Limb (tissue), 2 donors: ENCODE measurements around the gene RBL2.
A peak's percentile ranks its signal among the peaks of the same experiment; 100 is the strongest.

Experiments used
- DNase-seq, 2 donors: peaks; one replicate each; pipeline ENCODE4 v3.0.0-alpha.2; 2016; ENCODE audit errors: extremely low spot score in 2 of 2

The RBL2 gene

DNA sequence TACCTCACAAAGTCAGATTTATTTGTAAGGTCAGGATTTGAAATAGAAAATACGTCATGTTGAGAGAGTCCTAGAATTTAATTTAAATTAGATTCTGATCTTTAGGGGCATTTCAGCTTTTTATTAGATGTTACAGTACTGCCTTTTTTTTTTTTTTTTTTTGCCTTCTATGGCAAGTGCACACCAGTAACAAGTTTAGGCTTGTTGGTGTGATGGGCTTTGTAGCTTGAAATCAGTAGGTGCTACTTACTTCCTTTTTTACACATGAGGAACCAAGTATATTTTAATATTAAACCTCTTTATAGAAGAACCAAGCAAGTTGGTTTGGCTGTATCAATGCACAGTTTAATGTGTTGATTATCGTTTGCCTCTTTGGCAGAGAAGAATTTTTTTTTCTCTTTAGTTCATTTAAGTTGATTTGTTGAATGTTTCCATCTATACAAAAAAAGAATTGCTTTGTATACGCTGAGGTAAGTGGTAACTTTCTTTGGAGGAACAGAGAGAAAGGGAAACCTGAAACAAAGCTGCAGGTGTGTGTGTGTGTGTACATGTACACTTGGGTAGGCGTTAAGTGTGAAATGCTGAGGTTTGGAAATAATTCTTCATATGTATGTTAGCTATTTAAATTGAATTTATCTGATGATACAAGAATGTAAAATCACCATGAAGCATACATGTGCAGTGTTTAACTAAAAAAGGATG lies 15.7 kb downstream of the RBL2 start:
- DNase-seq, result no peak

DNA sequence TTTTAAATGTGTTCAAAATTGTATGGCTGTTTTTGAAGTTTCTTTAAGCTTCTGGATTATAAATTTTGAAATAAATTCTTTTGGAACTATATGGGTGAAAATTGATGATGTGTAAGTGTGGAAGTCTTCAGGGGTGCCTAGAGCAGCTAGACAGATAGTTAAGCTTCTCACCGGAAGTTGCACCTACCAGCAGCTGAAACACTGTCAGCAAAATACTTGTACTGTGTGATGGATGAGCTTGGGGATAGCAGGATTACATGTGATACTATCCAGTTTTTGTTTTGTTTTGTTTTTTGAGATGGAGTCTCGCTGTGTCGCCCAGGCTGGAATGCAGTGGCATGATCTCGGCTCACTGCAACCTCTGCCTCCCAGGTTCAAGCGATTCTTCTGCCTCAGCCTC lies 19.7 kb downstream of the RBL2 start:
- no peak for DNase-seq

DNA sequence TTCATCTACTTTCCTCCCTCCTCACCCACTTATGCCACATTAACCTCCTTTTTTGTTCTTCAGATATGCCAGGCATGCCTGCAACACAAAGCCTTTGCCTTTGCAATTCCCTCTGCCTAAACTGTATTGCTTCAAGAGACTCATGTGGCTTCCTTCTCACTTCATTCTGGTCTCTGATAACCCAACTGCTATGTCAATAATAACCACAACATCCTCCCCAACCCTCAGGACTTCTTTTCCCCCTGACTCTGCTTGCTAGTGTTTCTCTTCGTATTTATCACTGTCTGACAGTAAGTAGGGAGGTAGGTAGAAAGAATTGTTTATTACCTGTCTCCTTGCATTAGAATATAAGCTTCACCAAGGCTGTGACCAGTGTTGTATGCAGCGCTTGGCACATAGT lies 22.4 kb downstream of the RBL2 start:
- DNase-seq, result no peak

DNA sequence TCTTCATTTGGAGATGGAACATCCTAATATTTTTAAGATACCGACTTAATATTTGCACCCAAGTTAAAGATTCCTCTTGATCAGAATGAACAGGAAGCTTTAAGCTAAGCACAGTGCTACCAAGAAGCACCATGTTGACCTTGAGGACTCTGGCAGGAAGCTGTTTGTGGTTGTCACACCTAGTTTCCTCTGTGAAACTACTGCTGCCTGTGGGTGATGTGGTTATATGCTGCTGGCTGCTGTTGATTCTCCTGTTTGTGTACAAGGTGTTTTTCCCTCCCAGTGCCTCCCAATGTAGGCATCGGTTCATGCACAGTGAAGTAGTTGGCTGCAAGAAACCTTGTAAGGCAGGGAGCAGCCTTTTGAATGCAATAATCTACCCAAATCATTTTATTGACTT lies 23.4 kb downstream of the RBL2 start:
- no peak for DNase-seq

DNA sequence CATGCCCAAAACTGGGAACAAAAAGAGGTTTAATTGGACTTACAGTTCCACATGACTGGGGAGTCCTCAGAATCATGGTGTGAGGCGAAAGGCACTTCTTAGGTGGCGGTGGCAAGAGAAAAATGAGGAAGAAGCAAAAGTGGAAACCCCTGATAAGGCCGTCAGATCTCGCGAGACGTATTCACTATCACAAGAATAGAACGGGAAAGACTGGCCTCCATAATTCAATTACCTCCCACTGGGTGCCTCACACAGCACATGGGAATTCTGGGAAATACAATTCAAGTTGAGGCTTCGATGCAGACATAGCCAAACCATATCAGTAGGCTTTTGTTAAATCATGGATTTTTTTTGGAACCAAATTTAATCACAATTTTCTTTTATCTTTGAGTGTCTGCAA lies 24.4 kb downstream of the RBL2 start:
- no peak for DNase-seq

DNA sequence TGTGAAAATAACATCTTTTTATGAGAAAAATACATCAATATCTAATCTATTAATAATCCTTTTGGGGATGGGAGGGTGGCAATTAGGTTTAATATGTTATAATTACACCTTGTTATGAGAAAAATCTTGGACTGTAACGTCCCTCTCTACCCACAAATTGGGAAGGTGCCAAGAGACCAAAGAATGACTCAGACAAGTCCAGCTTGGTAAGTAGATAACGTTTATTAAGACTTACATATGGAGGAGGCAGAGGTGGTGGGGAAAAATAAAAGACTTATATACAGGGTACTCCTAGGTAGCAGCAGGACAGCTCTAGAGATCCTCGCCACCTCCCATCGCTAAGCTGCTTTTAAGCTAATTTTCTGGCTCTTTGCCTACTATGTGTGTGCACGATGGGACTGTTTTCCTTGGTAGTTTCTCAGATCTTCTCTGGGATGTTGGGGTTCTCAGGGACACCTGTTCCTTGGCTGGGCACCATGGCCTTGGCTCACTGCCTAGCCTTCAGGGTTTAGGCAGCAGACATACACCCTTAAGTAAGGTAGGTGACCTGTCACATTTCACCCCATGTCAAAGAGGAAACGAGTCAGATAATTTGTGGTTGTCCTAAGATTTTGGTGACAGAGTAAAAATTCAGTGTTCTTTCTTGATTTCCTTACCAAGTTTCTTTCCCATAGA lies 31.5 kb downstream of the RBL2 start:
- DNase-seq, result no peak

DNA sequence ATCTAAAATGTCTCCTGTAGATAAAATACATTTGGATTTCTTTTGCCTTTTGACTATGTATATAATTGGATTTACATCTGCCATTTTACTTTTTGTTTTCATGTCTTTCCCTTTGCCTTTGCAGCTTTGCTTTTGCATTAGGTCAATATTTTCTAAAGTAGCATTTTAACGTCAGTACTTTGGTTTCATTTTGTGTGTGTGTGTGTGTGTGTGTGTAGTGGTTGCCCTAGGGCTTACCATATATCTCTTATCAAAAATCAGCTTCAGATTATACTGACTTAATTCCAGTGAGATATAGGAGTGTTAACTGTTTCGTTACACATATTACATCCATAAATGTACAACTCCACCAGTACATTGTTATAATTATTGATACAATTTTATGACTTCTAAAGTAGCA lies 42.6 kb downstream of the RBL2 start:
- no peak for DNase-seq

DNA sequence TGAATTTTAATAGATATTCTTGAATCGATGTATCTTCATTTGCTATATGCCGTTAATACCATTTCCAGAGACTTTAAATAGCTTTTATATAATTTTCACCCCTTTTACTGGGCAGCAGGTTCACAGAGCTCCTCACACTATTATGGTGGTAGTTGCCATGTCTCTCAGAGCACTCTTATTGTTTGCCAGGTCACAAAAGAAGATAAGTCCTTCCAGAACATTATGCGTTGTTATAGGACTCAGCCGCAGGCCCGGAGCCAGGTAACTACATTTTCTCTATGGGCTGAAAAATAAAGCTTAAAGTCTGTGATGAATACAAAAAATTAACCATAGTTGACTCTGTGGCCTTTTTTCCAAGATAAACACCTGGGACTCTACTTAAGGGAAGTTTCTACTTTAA lies 44.7 kb downstream of the RBL2 start:
- DNase-seq, result no peak

DNA sequence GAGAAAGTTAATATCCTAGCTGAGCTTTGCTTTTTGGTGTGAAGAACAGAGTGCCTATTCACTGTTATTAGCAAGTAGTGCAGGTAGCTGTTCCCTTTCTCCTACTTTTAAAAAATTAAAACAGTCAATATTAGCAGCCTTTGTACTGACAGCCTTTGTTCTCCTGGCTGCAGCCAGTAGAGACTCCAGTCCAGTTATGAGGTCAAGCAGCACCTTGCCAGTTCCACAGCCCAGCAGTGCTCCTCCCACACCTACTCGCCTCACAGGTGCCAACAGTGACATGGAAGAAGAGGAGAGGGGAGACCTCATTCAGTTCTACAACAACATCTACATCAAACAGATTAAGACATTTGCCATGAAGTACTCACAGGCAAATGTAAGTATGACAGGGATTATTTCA lies 46.1 kb downstream of the RBL2 start:
- no peak for DNase-seq

DNA sequence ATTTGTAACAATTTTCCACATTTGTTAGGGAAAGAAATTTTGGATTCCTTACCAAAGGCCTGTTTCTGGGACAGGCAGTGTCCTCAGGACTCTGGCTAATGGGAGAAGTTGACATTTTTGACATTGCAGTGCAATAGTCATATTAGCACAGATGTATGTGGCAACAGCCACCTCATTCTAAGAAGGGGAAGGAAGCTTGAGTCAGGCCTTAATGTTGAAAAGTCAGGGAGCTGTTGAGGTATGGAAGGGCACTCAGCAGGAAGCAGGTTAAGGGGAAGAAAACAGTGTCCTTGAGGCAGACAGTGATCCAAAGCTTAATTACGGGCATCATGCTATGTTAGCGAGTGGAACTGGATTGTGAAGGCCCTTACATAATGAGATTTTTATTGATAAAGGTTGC lies 47.9 kb downstream of the RBL2 start:
- no peak for DNase-seq

DNA sequence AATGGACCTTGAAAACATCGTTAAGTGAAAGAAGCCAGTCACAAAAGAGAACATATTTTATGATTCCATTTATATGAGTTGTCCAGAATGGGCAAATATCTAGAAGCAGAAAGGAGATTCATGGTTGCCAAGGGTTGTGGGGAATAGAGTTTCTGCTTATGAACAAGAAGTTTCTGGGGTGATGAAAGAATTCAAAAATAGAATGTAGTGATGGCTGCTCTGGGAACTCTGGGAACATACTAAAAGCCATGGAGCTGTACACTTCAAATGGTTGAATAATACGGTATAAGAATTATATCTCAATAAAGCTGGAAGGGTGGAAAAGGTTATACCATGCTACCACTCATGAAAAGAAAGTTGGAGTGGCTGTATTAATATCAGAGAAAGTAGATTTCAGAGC lies 50.3 kb downstream of the RBL2 start:
- DNase-seq, result no peak

DNA sequence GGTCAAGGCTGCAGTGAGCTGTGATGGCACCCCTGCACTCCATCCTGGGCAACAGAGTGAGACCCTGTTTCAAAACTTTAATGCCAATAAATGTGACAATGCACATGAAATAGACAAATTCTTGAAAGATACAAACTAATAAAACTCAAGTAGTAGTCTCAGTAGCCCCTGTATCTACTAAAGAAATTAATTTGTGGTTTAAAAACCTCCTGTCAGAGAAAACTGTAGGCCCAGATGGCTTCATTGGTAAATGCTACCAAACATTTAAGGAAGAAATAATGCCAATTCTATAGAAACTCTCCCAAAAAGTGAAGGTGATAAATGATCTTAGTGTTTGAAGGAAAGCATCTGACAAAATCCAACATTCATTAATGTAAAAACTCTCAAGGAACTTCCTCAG lies 52.0 kb downstream of the RBL2 start:
- no peak for DNase-seq

DNA sequence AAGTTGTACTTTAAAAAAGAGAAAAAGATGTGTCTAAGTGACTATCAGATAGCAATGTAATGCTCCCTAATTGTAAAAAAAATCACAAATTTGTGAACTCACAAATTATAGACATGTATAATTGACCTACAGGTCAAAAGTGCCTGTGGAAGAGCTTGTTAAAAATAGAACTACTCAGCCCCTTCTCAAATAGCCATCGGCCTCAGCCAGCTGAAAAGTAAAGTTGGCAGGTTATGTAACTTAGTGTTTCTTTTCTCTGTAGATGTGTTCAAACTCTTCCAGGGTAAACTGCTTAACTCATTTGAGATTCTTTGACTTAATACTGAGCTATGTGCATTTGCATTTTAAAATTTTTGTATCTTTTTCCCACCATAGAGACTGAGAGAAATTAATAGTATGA lies 55.5 kb downstream of the RBL2 start:
- no peak for DNase-seq

DNA sequence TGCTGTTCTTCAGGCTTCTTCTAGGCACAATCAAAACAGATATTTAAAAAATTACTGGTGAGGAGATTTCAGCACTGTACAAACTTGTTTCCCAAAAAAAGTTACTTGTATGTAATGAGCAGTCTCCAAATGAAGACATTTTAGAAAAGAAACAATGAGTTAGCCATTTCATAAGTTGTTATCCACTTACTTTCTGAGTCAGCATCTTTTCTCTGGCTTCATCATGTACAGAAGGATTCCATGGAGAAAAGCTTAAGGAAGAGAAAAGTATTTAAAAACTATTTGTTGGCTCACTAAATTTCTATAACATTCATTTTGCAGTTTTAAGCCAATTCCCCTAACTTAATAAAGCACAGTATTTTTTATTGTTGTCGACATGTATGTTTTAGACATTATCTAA lies 58.2 kb downstream of the RBL2 start:
- no peak for DNase-seq

DNA sequence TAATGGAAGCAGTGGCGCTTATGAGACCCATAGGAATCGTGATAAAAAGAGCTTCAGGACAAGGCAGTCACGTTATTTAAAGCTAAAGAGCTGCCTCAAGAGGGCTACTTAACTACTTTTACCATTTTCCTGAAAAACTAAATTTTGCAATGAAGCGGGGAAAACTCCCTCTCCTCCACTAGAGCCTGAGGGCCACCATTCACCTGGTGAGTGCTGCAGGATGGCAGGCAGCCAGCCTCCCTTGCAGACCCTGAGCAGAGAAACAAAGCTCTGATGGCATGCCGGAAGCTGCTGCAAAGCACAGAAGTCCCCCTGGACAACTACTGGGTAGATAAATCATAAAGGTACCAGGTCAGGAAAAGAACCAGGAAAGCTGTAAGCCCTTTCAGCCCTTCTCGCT lies 60.4 kb downstream of the RBL2 start:
- DNase-seq, result no peak

DNA sequence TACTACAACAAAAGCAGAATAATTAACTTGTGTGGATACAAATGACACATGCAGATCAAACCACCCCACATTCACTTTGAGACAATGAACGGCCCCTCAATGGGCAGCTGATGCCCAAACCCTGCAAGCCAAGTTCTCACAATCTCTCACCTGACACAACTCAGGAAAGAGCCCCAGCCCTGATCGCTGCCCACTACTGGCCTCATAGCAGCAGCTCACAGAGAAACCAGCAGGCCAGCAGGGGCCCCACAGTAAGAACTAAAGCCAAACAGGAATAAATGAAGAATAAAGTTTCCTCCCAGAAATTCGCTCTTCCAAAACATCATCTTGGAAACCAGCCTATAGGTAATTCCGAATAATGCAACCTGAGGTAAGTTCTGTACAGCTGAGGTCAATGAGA lies 61.1 kb downstream of the RBL2 start:
- no peak for DNase-seq

DNA sequence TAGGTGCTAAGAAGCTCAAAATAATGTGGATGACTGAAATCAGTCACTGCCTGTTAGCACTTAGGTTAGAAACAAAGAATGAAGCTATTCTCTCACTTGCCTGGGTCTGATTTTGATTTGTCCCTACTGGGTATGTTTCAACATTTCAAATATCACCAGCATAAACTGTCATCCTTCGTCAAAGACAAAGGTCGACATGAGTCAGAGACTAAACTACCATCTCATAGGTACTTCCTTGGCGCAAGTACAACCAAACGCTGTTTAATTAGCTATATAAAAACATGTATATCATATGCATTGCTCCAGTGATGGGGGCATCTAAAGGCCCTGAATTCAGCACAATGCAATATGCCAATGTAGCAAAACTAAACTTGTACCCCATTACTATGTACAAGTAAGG lies 64.7 kb downstream of the RBL2 start:
- no peak for DNase-seq

DNA sequence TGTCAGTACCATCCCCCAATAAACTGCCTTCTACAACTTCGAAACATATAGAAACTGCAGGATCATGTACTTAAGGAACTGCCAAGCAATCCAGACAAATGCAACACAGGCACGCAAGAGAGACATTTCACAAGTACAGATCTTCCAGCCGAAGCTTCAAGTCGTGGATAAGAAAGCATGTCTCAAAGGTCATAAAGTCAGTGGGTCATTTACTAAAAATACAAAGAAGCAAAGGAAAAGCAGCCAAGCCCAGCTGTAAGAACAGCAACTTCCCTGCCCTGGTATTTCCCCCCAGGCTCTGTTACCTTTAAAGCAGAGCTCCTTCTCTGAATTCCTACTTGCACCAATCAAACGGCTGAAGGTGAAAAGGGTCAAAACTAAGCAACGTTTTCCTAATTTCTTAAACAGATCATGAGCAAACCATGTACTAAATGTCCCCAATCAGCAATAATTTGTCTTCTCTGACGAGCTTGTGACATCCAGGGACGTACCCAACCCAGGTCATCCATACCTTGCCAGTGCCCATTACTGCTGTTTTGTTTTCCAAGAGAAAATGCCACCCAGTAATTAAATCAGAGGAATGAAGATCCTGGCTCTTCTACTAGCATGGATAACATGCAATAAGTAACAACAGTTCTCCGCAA lies 67.1 kb downstream of the RBL2 start:
- DNase-seq, result no peak

DNA sequence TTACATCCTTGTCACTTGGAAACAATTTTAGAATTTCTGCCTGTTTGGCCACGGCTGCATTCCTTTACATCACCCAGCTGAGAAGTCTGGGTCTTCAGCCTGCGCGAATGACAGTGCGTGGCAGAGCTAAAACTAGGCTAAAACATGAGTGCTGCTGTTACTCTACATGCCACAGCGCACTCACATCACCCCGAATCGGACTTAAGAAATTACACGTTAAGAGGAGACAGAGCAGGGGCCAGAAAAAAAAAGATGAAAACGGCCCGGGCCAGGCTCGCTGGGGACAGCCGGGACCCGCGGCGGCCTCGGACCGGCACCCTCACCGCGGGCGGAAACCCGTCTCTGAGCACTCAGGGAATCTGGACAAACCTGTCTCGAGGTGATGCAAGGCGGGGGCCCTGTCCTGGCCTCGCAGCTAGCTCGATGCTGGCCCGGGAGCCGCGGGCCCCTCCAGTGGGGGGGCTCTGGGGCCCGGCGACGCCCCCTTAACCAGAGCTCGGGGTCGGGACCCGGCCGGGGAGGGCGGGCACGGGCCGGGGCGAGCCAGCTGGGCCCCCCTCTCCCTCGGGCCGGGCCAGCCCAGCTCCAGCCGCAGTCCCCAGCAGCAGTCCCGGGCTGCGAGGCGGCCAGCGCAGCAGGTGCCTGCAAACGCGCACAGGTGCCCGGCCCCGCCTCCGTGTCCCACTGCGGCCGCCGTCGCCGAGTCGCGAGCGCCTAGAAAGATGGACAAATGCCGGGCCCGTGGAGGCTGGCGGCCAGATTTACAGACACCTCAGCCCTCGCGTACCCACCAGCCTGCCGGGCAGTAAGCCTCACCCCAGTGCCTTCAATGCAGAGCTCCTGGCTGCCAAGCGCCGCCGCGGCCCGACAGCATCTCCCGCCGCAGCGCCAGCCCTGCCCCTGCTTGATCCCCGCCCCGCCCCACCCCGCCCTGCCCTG lies 68.3 kb downstream of the RBL2 start, which contains the start of gene AKTIP:
TSS of gene AKTIP (minus strand) at position 879 of the 939 bp plus-strand sequence. CDS start 2,950 bp downstream, outside the sequence.
- DNase-seq, result no peak

DNA sequence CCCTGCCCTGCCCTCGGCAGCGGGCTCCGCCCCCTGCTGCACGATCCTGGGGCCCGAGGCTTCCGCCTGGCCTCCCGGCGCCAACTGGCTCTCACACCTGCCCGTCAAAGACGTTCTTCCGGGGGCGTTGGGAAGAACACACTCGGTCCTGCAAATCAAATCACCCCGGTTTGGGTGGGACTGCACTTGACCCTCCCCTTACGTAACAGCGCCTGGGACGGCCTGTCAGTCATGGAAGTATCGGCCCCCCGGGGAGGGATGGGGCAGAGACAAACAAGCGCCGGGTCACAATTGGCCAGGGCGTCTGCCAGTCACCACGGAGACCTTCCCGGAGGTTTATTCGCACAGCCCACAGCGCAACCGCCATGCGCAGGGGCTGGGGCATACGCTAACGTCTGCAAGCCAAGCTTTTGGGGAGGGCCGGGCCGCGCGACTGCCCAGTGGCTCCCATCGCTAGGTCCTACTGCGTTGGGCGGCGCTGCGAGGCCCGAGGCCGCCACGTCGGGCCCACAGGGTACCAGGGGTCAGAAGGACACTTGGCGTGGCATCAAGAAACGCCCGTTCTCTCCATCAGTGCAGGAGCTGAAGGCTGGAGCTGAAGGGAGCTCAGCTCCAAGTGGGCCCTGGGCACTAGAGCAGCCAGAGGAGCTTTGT lies 69.1 kb downstream of the RBL2 start:
- peak; percentile 100 for DNase-seq

DNA sequence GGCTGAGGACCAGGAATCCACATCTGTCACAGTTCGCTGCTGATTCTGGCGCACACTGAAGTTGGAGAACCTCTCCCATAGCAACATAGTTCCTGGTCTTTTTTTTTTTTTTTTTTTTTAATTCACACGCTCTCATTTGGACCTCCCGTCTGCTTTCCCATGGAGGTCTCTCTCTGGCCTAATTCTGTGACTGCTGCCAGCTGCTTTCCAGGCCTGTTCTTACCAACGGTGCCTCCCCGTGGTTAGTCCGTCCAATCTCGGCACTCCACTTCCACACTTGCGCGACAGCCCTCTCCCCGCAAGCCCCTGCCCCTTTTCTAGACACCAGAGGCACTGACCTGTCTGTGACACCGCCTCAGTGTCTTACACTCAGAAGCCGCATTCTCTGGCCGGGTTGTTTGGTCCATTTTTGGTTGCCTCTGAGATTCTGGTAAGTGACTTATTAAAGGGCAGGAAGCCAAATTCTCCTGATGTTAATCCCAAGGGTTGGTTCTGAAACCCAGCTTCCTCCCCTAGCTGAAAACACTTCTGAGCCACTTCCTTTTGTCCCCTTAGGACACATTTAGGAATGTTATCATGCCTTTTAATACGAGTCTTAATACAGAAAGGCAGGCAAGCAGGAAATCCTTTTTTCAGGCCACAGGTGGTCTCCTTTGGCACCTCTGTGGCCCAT lies 69.9 kb downstream of the RBL2 start:
- peak; percentile 58 to 72 for DNase-seq
